ENCODE data around the gene ZNF621. TPM values are rescaled to one million over a fixed set of nuclear protein-coding genes. Genes with fewer than 3 reads are reported as not detected.

ZNF621 gene
- total RNA-seq, 4 donors from 2014 or later, result 18.8 to 26.6 (median 24.1) TPM

DNA sequence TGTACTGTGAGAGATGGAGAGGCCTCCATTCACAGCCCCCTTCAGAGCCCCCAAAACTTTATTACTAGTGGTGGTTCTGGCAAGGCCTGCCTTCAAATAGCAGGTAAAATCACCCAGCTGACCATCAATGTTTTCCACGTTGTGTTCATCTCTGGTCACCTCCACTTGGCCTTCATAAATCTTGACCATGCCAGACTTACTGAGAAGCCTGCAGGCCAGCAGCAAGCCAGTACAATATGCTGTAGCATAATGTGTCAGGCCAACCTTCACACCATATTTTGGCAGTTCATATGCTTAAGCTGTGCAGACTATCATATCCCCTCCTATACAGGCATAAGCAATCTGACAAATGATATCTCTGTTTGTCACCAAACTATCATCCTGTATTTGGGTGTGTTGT, 62.1 kb downstream of the ZNF621 start:
- TF ChIP-seq, protein P1, sequence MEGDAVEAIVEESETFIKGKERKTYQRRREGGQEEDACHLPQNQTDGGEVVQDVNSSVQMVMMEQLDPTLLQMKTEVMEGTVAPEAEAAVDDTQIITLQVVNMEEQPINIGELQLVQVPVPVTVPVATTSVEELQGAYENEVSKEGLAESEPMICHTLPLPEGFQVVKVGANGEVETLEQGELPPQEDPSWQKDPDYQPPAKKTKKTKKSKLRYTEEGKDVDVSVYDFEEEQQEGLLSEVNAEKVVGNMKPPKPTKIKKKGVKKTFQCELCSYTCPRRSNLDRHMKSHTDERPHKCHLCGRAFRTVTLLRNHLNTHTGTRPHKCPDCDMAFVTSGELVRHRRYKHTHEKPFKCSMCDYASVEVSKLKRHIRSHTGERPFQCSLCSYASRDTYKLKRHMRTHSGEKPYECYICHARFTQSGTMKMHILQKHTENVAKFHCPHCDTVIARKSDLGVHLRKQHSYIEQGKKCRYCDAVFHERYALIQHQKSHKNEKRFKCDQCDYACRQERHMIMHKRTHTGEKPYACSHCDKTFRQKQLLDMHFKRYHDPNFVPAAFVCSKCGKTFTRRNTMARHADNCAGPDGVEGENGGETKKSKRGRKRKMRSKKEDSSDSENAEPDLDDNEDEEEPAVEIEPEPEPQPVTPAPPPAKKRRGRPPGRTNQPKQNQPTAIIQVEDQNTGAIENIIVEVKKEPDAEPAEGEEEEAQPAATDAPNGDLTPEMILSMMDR (IDR thresholded peaks at IDR 0.05; ENCODE audit: low read depth), result no peak

GRCh38 chr3:40588406-40588805, 63.6 kb downstream of the ZNF621 start:
- TF ChIP-seq, protein P1 (IDR thresholded peaks at IDR 0.05; ENCODE audit: low read depth), result no peak

Small RNA genes within 50 kb of the gene (small RNA-seq; reads per million reads assigned to genes)
- gene RNU5B-2P, result not detected

Other genes starting within 250 kb of the ZNF621 start
- gene EIF1B, start 215.3 kb upstream of the ZNF621 start, total RNA-seq, result 10 to 100 TPM; 37.5 to 62.6 (median 41.7) TPM
- 1 to 10 TPM in 2 of 4 donors, under 1 TPM in 2; 0.17 to 3.1 (median 1.6) TPM for gene ENTPD3, start 137.8 kb upstream of the ZNF621 start, total RNA-seq
- 100 to 1,000 TPM; 306 to 534 (median 345) TPM for gene RPL14, start 67.6 kb upstream of the ZNF621 start, total RNA-seq
- gene ZNF619, start 47.8 kb upstream of the ZNF621 start, total RNA-seq, result 1 to 10 TPM; 6.2 to 8.6 (median 7.4) TPM
- 1 to 10 TPM; 2.4 to 6.2 (median 3.5) TPM for gene ZNF620, start 18.9 kb upstream of the ZNF621 start, total RNA-seq